ENCODE measurements around the gene SLC2A6. TPM values are rescaled to one million over a fixed set of nuclear protein-coding genes. Genes with fewer than 3 reads are reported as not detected.
A peak's percentile ranks its signal among the peaks of the same experiment; 100 is the strongest.

SLC2A6 gene
- total and polyA plus RNA-seq, 10 of the 15 experiments (the other 5 are each of a cell fraction or from before 2014, with no cell fraction given) = 1.1 to 37.9 (median 18.3) TPM

DNA sequence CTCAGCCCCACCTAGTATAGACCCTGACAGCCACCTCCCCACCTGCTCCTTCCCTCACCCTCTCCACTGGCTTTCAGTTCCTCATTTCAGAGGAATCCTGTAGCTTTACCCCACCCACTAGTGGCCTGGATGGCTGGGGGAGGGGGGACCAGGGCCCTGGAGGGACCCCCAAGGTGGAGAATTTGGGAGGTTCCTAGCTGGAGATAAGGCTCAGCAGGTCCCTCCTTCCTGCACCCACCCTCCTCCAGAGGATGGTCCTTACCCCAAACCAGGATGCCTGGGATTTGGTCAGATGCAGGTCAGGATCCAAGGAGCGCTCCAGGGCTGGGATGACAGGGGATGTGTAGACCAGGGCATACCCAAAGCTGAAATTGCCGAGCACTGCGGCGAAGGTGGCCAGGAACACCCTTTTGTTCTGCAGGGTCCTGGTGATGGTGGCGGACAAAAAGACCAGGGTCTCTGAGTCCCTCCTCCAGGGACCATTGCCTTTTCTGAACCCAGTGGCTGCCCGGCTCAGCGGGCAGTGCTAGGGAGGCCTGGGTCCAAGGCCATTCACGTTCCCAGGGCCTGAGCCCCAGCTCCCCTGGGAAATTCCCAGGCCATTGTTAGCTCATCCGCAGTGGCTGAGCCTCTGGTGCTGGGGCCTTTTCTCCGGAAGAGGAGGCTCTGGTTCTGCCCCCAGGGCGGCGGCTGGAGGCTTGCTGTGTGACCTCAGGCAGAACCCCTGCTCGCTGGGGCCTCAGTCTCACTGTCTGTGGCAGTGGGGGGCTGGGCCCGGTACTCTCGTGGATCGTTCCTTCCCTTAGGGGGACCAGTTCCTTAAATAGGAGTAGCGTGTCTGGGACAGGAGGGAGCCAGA is 678 bp downstream of the SLC2A6 start:
- Histone ChIP-seq H3K9me3 (replicated peaks; ENCODE audit: control insufficient read depth, insufficient read depth, low read length) (no peaks in the 10 kb centered on the region; the same call in 2 of the 3 replicates), H3K27ac (ENCODE audit: control insufficient read depth, insufficient read depth) (peak overlapping the region; percentile 83), H3K36me3 (ENCODE audit: control insufficient read depth in 2 of 2, insufficient read depth in 2 of 2, low read length in 1 of 2) (peaks cover 9 to 18% of the 10 kb centered on the region in 2 experiments; a peak in 3 of 4 replicates), H3K4me1 (ENCODE audit: control insufficient read depth, insufficient read depth, low read length) (peaks cover 15% of the 10 kb centered on the region), H3K4me3 (peak overlapping the region; percentile 94), H3K9ac (ENCODE audit: control insufficient read depth, insufficient read depth, low read length) (peak overlapping the region; percentile 74), H4K20me1 (ENCODE audit: control insufficient read depth, insufficient read depth) (peaks cover 3% of the 10 kb centered on the region; the same call in 1 of the 2 replicates), H3K27me3 (replicated peaks in 1 of 2; ENCODE audit: control insufficient read depth in 2 of 2, insufficient read depth in 2 of 2, low read length in 1 of 2) (no peaks in the 10 kb centered on the region), H3K4me2 (ENCODE audit: control insufficient read depth, insufficient read depth) (peak overlapping the region; percentile 74), H3K79me2 (ENCODE audit: control insufficient read depth, insufficient read depth, low read length) (peaks cover 30% of the 10 kb centered on the region), H2AFZ (ENCODE audit: control insufficient read depth, low read depth, low read length) (peak overlapping the region; percentile 64)
- ChIA-PET RAD21 (ENCODE audit: unreplicated experiment) (interaction anchor here (1.1 to 3.1 kb wide), 8 partner anchors 18 to 334 kb away, joined by 3 to 20 read pairs (median 4); partner anchors contain the start of genes ADAMTS13, CACFD1, SURF1 and SURF2), CTCF (interaction anchor here (0.6 to 3.5 kb wide), 11 partner anchors 18 to 329 kb away, joined by 3 to 17 read pairs (median 3); partner anchors contain the start of gene CACFD1), SMC1A (ENCODE audit: uncharacterized antibody, unreplicated experiment) (interaction anchor here (0.9 to 1.9 kb wide), 4 partner anchors 9 to 143 kb away, joined by 3 to 9 read pairs (median 3); partner anchors contain the start of gene CACFD1), POLR2A (interaction anchor here (0.5 to 4.0 kb wide), 10 partner anchors 10 to 448 kb away, joined by 3 to 27 read pairs (median 4); partner anchors contain the start of genes ADAMTS13, CACFD1, GTF3C5 and REXO4)
- ATAC-seq = peak; percentile 75
- DNase-seq (ENCODE audit: low read depth, low spot score) = no peak
- in situ Hi-C loops (cut with MboI) (no loop called here), intact Hi-C loops (cut with micrococcal nuclease; ENCODE audit: unreplicated experiment) (loop anchor here (1.0 to 5.0 kb wide), 3 partner anchors 18 to 131 kb away; partner anchors contain the start of genes MED22, REXO4 and RPL7A)
- FAIRE-seq = peak; percentile 31
- 0% methylated on average over 17 of the region's 17 CpGs for WGBS (ENCODE audit: insufficient coverage, insufficient replicate concordance, low lambda C conversion rate, missing lambda C conversion rate)
- no TSS peak for BruUV-seq (replicated peaks)
- TF ChIP-seq, protein P1, sequence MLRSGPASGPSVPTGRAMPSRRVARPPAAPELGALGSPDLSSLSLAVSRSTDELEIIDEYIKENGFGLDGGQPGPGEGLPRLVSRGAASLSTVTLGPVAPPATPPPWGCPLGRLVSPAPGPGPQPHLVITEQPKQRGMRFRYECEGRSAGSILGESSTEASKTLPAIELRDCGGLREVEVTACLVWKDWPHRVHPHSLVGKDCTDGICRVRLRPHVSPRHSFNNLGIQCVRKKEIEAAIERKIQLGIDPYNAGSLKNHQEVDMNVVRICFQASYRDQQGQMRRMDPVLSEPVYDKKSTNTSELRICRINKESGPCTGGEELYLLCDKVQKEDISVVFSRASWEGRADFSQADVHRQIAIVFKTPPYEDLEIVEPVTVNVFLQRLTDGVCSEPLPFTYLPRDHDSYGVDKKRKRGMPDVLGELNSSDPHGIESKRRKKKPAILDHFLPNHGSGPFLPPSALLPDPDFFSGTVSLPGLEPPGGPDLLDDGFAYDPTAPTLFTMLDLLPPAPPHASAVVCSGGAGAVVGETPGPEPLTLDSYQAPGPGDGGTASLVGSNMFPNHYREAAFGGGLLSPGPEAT (IDR thresholded peaks at IDR 0.05; ENCODE audit: low read depth) = peak; percentile 67
- TF ChIP-seq POLR2A (IDR thresholded peaks at IDR 0.05; ENCODE audit: low read depth, low read length) (no peak), PAX8 (IDR thresholded peaks at IDR 0.05) (no peak), FOS (IDR thresholded peaks at IDR 0.05; ENCODE audit: borderline replicate concordance, extremely low read depth, insufficient read length) (no peak), EED (IDR thresholded peaks at IDR 0.05; ENCODE audit: low read depth) (peak; percentile 76), MTA3 (IDR thresholded peaks at IDR 0.05; ENCODE audit: borderline replicate concordance, low read length) (peak; percentile 72; the same call in 1 of the 2 replicates), KAT2A (conservative IDR thresholded peaks at IDR 0.05; ENCODE audit: control insufficient read depth, low read depth, low read length) (no peak), KDM1A (IDR thresholded peaks at IDR 0.05; ENCODE audit: borderline replicate concordance) (no peak), CHD2 (IDR thresholded peaks at IDR 0.05; ENCODE audit: borderline replicate concordance, low read depth, low read length) (no peak), BCL11A (IDR thresholded peaks at IDR 0.05; ENCODE audit: low read depth, low read length) (peak; percentile 40; the same call in 1 of the 2 replicates), MYC (IDR thresholded peaks at IDR 0.05; ENCODE audit: insufficient read depth, insufficient read length, insufficient replicate concordance, low read length, severe bottlenecking) (no peak)
- TF ChIP-seq, protein P2, sequence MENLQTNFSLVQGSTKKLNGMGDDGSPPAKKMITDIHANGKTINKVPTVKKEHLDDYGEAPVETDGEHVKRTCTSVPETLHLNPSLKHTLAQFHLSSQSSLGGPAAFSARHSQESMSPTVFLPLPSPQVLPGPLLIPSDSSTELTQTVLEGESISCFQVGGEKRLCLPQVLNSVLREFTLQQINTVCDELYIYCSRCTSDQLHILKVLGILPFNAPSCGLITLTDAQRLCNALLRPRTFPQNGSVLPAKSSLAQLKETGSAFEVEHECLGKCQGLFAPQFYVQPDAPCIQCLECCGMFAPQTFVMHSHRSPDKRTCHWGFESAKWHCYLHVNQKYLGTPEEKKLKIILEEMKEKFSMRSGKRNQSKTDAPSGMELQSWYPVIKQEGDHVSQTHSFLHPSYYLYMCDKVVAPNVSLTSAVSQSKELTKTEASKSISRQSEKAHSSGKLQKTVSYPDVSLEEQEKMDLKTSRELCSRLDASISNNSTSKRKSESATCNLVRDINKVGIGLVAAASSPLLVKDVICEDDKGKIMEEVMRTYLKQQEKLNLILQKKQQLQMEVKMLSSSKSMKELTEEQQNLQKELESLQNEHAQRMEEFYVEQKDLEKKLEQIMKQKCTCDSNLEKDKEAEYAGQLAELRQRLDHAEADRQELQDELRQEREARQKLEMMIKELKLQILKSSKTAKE (IDR thresholded peaks at IDR 0.05; ENCODE audit: low read depth, poor library complexity, severe bottlenecking) = no peak
- TF ChIP-seq, protein P3, sequence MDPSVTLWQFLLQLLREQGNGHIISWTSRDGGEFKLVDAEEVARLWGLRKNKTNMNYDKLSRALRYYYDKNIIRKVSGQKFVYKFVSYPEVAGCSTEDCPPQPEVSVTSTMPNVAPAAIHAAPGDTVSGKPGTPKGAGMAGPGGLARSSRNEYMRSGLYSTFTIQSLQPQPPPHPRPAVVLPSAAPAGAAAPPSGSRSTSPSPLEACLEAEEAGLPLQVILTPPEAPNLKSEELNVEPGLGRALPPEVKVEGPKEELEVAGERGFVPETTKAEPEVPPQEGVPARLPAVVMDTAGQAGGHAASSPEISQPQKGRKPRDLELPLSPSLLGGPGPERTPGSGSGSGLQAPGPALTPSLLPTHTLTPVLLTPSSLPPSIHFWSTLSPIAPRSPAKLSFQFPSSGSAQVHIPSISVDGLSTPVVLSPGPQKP (IDR thresholded peaks at IDR 0.05; ENCODE audit: low read depth, low read length) = no peak
- TF ChIP-seq, protein P4, sequence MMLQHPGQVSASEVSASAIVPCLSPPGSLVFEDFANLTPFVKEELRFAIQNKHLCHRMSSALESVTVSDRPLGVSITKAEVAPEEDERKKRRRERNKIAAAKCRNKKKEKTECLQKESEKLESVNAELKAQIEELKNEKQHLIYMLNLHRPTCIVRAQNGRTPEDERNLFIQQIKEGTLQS (IDR thresholded peaks at IDR 0.05; ENCODE audit: borderline replicate concordance, extremely low read depth, low read depth, low read length) = no peak
- TF ChIP-seq, protein P5, sequence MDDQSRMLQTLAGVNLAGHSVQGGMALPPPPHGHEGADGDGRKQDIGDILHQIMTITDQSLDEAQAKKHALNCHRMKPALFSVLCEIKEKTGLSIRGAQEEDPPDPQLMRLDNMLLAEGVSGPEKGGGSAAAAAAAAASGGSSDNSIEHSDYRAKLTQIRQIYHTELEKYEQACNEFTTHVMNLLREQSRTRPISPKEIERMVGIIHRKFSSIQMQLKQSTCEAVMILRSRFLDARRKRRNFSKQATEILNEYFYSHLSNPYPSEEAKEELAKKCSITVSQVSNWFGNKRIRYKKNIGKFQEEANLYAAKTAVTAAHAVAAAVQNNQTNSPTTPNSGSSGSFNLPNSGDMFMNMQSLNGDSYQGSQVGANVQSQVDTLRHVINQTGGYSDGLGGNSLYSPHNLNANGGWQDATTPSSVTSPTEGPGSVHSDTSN (IDR thresholded peaks at IDR 0.05; ENCODE audit: insufficient replicate concordance, low read depth, low read length) = no peak
